Posterior vena cava (tissue), 2 donors: ENCODE measurements around the gene TMEM184A. TPM values are rescaled to one million over a fixed set of nuclear protein-coding genes. Genes with fewer than 3 reads are reported as not detected.

Experiments
- DNase-seq: peaks from one replicate; pipeline ENCODE4 v3.0.0-alpha.2; 2020; ENCODE audit warnings: low spot score
- intact Hi-C, 2 donors: fragments of 100-400 bp; cut with DNase I; formaldehyde crosslinking; loops; one replicate each; pipeline versions ENCODE4 v1.14.1 to v1.14.2; 2022 to 2023
- long read RNA-seq, 2 donors: library from polyadenylated mRNA; unstranded; transcript quantifications; one replicate each; pipeline ENCODE4 v2.0.0, GENCODE V29; 2020 to 2021
- total RNA-seq, 2 donors: library from RNA; stranded (reverse); fragmentation: NEBNext Ultra II Directional; extraction: Animal tissue kit (Norgen Biotek cat#: 25700); gene quantifications; one replicate each; pipeline ENCODE4 v1.2.1, GENCODE V29; 2021
- donor health status: DM: yes; HTN: yes; CAD: no.
- donor health status: DM: yes; HTN: yes; CAD: no.

Gene TMEM184A
- total RNA-seq, result not detected
- long read RNA-seq, donor 1, partial matches to known transcripts, result 0 of 1 reads
- long read RNA-seq, donor 1, other reads (novel, unspliced or antisense), result 1 of 1 reads
- long read RNA-seq, donor 2, result 0 reads

DNA sequence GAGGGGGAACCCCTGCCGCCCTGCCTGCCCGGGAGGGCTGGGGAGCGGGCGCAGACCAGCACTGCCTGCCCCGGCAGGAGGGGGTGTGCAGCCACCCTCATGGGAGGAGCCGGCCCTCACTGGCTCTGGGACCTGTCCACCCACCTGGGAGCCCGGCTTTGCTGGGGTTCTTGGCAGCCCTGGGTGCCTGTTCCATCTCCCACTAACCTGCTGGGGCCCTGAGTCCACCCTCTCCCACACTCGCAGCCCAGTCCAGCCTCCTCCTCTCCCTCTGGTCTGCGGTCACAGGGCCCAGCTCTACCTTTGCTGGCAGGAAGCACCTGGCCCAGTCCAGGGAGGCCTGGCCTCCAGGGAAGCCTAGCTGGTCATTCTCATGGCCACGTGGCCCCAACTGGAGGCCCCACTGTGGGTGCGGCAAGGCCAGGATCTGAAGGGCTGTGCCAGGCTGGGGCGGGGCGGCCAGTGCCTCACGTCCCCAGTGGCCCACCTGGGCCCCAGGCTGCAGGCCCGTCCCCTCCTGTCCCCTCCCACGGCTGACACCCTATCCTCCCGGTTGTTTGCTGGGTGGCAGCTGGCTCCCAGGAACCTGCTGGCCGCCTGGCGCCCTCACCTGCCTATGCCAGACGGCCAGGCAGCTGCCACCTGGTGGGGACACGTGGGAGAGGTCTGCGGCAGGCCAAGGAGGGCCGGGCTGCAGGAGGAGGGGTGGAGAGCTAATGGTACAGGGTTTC is at the start of gene TMEM184A:
Gene TMEM184A (minus strand): TSS at position 393 of the 731 bp plus-strand sequence. CDS start 721 bp downstream, outside the sequence.
- intact Hi-C loops, result no loop called here
- DNase-seq, result no peak

DNA sequence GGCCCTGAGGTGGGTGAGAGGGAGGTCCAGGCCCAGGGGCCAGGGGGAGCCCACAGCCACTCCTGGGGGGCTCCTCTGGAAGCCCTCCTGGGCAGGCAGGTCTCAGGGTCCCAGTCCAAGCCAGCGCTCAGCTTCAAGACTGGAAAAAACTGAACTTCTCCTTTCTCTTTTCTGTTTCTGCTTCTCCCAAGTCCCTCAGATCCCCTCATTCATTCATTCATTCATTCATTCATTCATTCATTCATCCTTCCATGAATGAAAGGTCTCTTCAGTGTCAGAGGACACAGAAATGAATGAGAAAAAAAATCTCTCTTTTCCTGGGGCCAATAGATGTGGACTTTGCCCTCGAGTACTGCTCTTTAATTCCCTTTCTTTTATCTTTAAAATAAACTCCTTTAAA is 48.4 kb upstream of the TMEM184A start:
- intact Hi-C loops, result no loop called here

DNA sequence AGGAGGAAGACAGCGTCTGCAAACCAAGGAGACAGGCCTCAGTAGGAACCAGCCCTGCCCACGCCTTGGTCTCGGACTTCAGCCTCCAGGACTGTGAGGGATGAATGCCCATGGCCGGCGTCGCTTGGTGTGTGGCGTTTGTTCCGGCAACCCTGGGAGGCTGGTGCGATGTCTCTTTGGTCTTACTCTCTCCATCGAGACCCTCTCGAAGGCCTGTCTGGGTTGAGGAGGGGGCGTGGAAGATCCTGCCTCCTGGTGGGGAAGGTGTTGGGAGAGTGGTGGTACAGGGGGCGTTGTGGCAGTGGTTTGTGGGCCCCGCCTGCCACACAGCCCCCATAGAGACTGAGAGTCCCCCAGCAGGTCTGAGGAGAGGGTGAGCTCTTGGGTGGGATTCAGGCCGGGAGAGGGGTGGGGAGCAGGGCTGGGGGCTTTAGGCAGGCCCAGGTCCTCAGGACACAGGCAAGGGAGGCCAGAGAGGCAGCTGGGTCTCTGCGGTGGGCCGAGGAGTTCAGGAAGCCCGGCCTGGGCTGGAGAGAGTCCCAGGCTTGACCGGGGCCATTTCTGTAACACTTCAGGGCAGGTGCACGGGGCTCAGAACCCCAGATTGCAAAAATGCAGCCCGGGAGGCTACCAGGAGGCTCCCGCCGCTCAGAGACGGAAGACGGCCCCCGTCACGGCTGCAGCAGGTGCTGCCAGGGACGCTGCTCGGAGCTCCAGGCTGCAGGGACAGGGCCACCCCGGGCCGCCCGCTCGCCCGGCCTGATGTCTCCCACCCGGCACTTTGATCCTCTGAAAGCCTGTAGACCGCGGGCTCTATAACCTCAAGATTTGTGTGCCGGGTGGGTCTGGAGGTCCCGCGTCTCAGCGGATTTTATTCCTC is 47.6 kb upstream of the TMEM184A start:
- DNase-seq, result no peak
- intact Hi-C loops, result no loop called here

More for the DNA sequence above, 48.4 kb upstream of the TMEM184A start:
- no peak for DNase-seq

DNA sequence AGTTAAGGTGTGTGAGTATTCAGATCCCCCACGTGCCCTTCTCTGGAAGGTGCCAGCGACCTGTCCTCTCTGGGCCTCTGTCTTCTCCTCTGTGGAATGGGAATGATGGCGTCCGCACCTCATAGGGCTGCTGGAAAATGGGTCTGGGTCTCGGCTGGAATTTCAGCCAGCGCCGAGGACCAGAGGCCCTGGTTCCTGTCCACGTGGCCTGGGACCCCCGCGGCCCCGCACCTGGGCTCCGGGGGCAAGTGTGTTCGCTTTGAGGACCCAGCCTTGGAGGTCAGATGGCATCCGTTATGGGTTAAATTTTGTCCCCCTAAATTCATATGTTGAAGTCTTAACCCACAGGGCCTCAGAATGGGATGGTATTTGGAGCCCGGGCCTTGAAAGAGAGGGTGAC is 46.4 kb upstream of the TMEM184A start:
- intact Hi-C loops, result no loop called here
- DNase-seq, result no peak

DNA sequence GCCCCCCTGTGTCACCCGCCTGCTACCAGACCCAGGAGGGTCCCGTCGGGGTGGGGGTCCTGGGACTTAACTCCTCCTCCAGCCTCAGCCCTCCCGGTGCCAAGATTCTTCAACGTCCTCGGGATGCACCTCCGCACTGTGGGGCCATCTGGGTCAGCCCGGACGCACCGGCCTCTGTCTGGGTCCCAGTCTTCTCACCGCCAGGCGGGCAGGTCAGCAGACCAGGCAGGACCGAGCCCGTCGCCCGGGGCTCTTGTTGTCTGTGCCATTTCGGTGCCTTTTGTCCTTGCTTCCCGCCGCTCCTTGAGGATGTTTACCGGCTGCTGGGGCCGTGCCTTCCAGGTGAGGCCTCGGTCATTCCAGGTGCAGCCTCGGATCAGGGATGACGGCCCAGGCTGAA is 46.0 kb upstream of the TMEM184A start:
- intact Hi-C loops, result no loop called here
- DNase-seq, result no peak

DNA sequence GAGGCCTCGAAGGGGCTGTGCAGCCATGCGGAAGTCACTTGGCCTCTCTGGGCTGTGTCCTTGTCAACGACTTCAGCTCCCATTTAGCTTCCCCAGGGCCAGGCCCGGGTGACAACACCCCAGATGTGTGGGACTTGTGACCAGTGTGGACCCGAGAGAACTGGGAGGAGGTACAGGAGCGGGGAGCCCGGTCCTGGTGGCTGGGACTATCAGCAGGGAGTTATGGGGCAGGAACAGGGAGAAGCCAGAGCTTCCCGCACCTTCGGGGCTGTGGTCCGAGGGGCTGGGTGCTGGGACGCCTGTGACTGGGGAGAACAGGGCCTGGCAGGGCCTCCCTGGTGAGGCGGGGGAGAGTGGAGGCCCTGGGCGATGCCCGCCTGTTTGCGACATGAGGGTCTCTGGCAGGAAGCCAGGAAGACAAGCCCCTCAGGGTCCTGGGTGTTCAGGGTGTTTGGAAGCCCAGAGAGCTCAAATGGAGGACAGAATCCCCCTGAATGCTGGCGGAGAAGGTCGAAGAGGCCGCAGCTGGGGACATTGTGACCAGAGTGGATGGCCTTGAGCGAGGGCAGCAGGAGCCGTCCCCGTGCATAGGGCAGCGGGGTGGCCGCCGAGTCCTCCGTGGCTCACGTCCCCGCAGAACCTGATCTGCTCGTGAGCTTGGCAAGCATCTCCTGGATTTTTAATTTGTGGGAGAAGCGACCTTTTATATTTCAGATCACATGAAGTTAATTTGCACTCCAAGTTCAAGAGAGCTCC is 43.8 kb upstream of the TMEM184A start:
- intact Hi-C loops, result no loop called here
- no peak for DNase-seq

DNA sequence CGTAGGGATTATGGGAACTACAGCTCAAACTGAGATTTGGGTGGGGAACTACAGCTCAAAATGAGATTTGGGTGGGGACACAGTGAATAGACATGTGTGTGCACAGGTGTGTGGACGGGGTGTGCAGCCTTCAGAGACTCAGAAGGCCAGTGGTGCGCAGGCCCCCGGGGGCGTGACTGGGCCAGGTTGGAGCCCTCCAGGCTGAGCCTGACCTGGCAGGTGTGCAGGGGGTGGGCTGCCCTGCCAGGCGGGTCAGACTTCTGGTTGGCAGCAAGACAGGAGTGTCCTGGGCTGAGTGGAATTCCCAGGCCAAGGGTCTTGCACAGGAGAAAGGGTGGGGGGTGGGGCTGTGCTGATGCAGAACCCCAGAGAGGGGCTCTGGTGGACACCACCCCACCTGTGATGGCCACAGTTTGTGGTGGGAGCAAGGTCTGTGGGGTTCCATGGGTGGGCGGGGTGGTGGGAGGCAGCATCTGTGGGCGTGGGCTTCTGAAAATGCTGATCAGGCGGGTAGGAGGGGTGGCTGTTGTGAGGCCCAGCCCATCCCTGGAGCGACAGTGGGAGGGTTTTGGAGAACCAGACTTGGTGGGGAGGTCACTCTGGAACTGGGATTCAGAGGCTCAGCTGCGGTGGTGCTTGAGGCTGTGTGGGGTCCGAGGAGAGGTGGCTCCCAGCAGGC is 43.1 kb upstream of the TMEM184A start:
- intact Hi-C loops, result no loop called here
- DNase-seq, result no peak

DNA sequence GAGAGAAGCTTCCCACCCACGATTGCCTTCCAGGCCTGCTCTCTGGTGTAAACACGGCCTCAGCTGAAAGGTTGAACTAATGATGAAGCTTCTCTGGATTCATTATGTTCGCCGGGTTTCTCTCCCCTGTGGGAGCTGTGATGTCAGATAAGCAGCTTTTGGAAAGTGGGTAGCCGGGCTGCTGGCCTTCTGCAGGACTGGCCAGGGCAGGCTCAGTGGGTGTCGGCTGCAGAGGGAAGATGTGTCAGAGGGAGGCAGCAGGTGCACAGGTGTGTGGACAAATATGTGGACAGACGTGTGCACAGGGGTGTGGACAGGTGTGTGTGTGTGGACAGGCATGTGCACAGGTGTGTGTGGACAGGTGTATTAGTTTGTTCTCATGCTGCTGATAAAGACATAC is 42.3 kb upstream of the TMEM184A start:
- intact Hi-C loops, result no loop called here

DNA sequence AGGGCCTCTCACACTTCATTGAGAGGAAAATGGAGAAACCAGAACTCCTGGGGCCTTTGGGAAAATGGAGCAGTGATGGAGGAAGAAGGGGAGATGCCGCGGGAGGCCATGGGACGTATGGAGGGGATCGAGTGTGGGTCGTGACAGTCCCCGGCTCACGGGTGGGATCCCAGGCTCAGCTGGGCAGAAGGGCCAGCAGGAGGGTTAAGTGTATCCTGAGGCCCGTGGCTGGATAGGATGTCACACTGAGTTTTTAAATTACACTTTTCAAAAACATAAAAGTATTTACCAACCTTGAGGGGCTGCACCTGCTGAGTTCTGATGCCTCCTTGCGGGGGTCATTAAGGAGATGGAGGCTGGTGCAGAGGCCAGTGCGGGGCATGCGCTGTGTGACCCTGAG is 41.8 kb upstream of the TMEM184A start:
- intact Hi-C loops, result no loop called here
- no peak for DNase-seq

More for the DNA sequence above, 42.3 kb upstream of the TMEM184A start:
- no peak for DNase-seq

DNA sequence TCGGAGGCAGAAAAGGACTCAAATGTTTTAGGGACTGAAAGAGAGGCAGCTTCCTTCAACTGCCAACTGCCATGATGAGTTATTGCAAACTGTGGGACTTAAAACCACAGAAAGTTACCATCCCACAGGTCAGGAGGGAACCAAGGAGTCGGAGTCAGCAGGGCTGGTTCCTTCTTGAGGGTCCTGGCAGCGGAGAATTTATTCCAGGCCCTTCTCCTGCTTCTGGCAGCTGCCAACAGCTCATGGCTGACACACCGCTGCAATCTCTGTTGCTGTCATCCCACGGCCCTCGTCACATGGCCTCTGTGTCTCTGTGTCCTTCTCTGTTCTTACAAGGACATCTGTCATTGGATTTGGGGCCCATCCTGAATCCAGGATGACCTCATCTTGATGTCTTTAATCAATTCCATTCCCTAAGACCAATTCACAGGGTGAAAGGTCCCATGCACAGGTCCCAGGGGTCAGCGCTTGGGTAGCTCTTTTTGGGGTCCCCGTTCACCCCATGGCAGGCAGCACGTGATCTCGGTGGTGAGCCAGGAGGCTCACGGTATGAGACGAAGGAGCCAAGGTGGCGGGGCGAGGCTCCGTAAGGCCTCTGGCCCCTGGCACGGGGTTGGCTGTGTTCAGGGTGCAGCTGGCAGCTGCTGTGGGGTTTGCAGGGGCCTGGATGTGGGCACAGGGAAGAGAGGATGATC is 41.2 kb upstream of the TMEM184A start:
- intact Hi-C loops, result no loop called here
- DNase-seq, result no peak

DNA sequence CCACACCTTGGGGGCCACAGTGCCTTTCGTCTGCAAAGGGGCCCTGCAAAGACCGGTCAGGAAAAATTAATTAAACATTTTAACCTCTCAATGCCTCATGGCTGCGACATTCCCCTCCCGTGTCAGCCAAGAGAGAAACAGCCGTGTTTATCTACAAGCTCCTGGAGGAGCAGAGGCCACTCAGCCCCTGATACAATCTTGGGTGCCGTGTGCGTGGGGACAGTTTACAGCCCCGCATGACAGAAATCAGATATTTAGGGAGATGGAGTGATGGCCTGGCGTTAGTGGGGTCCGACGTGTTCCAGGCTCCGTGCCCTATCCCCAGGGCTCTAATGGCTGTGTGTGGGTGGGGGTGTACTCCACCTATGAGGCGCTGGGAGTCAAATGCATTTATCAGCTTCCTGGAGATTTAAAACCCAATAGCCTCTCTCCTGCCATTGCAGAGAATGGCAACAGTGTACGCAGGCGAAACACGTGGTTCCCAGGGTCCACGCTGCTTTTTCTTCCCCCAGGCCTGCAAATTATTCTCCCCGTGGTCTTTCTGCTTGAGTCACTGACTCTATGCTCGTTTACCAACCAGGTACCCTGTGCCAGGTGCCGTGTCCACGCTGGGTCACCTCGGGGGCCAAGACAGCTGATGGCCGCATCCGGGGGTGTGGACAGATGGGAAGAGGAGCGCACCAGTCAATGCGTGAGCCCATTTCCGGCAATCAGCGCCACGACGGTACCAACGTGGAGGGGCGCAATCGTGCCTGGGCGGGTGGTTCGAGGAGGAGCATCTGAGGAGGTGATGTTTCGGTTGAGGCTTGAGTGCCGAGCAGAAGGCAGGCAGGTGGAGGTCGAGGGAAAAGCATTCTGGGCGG is 40.4 kb upstream of the TMEM184A start:
- no peak for DNase-seq
- intact Hi-C loops, result no loop called here

DNA sequence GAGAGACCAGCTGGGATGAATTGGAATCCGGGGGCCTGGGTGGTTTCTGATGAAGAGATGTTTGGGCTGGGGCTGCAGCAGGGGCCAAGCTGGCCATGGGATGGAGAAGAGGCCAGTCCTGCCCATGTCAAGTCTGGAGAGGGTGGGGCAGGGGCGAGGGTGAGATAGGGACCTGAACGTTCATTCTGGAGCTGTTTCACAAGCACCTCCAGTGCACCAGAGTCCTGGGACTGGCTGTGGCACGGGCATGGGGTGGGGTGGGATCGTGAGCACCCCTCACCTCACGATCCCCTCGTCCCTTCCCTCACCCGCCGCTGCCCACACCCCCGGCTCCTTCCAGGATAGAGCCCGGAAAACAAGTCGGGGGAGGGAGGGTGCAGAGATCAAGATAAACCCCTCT is 39.6 kb upstream of the TMEM184A start:
- intact Hi-C loops, result no loop called here
- DNase-seq, result no peak

DNA sequence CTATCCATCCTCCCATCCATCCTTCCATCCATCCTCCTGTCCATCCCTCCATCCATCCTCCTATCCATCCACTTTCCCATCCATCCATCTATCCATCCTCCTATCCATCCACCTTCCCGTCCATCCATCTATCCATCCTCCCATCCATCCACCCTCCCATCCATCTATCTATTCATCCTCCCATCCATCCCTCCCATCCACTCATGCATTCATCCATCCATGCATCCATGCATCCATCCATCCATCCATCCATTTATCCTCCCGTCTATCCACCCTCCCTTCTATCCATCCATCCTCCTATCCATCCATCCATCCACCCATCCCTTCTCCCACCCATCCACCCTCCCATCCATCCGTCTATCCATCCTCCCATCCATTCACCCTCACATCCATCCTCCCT is 39.0 kb upstream of the TMEM184A start:
- intact Hi-C loops, result no loop called here
- no peak for DNase-seq

DNA sequence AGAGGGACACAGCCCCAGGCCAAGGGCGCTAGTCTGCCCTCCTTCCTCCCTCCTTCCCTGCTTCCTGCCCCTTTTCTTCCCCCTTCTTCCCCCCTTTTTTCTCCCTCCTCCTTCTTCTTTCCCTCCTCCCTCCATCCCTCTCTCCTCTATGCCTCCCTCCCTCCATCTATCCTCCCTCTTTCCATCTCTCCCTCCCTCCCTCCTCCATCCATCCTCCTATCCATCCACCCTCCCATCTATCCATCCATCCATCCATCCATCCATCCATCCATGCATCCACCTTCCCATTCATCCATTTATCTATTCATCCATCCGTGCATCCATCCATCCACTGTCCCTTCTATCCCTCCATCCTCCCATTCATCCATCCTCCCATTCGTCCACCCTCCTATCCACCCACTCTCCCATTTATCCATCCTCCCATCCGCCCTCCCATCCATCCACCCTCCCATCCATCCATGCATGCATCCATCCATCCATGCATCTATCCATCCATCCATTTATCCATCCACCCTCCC is 38.0 kb upstream of the TMEM184A start:
- intact Hi-C loops, result no loop called here
- no peak for DNase-seq

DNA sequence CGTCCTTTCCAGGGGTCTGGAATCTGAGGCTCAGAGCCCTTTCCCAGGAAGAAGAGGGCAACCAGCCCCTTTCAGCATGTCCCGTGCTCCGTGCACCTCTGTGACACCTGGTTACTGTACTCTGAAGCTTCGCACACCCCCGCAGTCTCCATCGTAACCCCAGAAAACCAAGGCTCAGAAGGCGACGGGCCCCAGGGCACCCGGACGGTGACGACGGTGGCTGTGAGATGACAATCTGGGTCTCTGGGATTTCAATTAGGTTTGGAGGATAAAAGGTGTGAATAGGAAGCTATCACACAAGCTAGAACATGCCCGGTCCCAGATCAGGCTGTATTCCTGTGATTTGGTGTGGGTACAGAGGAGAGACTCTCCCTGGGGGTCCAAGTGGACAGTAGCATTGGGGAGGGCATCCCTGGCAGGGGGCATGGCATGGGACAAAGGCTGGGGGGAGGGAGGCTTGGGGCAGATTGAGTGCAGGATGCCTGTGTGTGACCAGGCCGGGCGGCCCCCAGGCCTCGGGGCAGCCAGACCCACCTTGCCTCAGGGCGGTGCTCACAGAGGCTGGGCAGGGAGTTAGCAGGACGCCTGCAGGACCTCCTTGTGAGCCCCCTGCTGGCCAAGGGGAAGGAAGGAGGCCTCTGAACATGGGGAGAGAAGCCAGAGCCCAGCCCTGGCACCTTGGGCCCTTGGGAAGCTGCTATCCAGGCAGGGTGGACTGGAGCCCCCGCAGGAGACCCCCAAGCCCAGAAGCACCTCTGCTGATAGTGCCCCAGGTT is 37.3 kb upstream of the TMEM184A start:
- no peak for DNase-seq
- intact Hi-C loops, result no loop called here

DNA sequence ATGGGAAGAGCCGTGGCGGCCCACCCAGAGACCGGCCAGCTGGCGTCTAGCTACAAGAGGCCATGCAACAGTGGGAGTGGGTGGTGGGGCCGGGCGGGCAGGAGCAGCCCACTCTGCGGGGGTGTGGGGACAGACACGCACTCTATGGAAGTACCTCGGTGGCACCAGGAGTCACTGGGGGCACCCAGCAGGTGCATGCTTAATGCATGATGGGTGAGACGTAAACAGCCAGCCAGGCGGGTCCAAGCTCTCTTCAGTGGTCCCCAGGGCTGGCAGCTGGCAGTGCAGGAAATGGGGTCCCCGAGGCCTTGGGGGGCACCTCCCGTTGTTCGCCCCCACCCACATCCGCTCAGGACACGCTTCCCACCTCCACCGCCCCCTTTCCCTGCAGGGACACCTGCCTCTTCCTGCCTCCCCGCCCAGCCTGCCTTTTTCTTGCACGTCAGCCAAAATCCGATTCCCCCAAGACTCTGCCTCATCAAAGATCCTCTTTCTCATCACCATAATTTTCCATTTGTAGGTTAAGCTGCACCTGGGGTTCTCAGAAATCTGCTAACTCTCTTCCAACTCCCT is 36.4 kb upstream of the TMEM184A start:
- intact Hi-C loops, result no loop called here
- no peak for DNase-seq
